GM12878 (cell line): Measurements from ENCODE around the gene GMPPA. TPM values are rescaled to one million over a fixed set of nuclear protein-coding genes. Genes with fewer than 3 reads are reported as not detected.

Source experiments
- ATAC-seq: fragments of 200-7000 bp; cut with Tn5 transposase; 3 replicates; pipeline ENCODE4 v1.9.1; 2020; ENCODE audit warnings: mild to moderate bottlenecking, moderate library complexity
- BruUV-seq: library from RNA; stranded (reverse); fragments of 400-500 nt; replicated peaks from 2 replicates; lab custom pipeline; 2021; lab: Mats Ljungman, UMichigan
- CTCF ChIA-PET: fragments of 300-600 bp; sonication (Branson Sonifier 250); formaldehyde crosslinking; extraction: SDS; loops from one replicate; lab custom pipeline; 2021; ENCODE audit warnings: inconsistent platforms; lab: Yijun Ruan, JAX
- POLR2A ChIA-PET: fragments of 350-600 bp; formaldehyde crosslinking; extraction: SDS; loops from one replicate; lab custom pipeline; 2021; ENCODE audit warnings: inconsistent platforms; lab: Charles Lee
- RAD21 ChIA-PET: fragments of 300-600 bp; sonication (Branson Sonifier 250); formaldehyde crosslinking; loops from one replicate; lab custom pipeline; 2023; ENCODE audit warnings: antibody characterized with exemption; ENCODE audit not compliant: unreplicated experiment; lab: Charles Lee
- SMC1A ChIA-PET: fragments of 300-600 bp; sonication (Branson Sonifier 250); formaldehyde crosslinking; loops from one replicate; lab custom pipeline; 2023; ENCODE audit not compliant: unreplicated experiment, uncharacterized antibody; lab: Charles Lee
- DNase-seq: peaks from one replicate; pipeline ENCODE4 v3.0.0-alpha.2; 2011; ENCODE audit warnings: low read depth, low spot score
- FAIRE-seq: peaks from 3 replicates; lab custom pipeline; 2011; peaks lifted over from hg19 to GRCh38; lab: Jason Lieb, UNC
- H2AFZ ChIP-seq: 2 replicates; pipeline ENCODE4 v1.6.0; 2011; ENCODE audit warnings: low read depth, low read length, control low read depth; ENCODE audit not compliant: control insufficient read depth
- H3K27ac ChIP-seq: 2 replicates; pipeline ENCODE4 v1.5.1; 2011; ENCODE audit warnings: control low read depth; ENCODE audit not compliant: control insufficient read depth, insufficient read depth
- H3K27me3 ChIP-seq, 2 experiments: replicated peaks in 1 of 2; 2 replicates each; pipeline versions ENCODE4 v1.6.0 to v1.6.1; 2011; ENCODE audit warnings: low read length in 1 of 2; ENCODE audit not compliant: control insufficient read depth in 2 of 2, insufficient read depth in 2 of 2
- H3K36me3 ChIP-seq, 2 experiments: 2 replicates each; pipeline ENCODE4 v1.5.1; 2011; ENCODE audit warnings: low read length in 1 of 2; ENCODE audit not compliant: control insufficient read depth in 2 of 2, insufficient read depth in 2 of 2
- H3K4me1 ChIP-seq: 2 replicates; pipeline ENCODE4 v1.6.1; 2011; ENCODE audit warnings: mild to moderate bottlenecking, low read length, moderate library complexity, mixed read lengths; ENCODE audit not compliant: control insufficient read depth, insufficient read depth
- H3K4me2 ChIP-seq: 2 replicates; pipeline ENCODE4 v1.6.0; 2011; ENCODE audit warnings: control low read depth; ENCODE audit not compliant: control insufficient read depth, insufficient read depth
- H3K4me3 ChIP-seq: fragments of 200-600 bp; sonication (generic); 2 replicates; pipeline ENCODE4 v1.5.1; 2016
- H3K79me2 ChIP-seq: 2 replicates; pipeline ENCODE4 v1.6.0; 2011; ENCODE audit warnings: low read length; ENCODE audit not compliant: control insufficient read depth, insufficient read depth
- H3K9ac ChIP-seq: 2 replicates; pipeline ENCODE4 v1.8.0; 2011; ENCODE audit warnings: low read length, control low read depth, mixed read lengths; ENCODE audit not compliant: control insufficient read depth, insufficient read depth
- H3K9me3 ChIP-seq: replicated peaks from 3 replicates; pipeline ENCODE4 v1.5.1; 2011; ENCODE audit warnings: mild to moderate bottlenecking, low read length; ENCODE audit not compliant: control insufficient read depth, insufficient read depth
- H4K20me1 ChIP-seq: 2 replicates; pipeline ENCODE4 v1.6.0; 2011; ENCODE audit not compliant: control insufficient read depth, insufficient read depth
- BCL11A ChIP-seq: IDR thresholded peaks from 2 replicates; pipeline ENCODE4 v1.6.1; 2011; ENCODE audit warnings: low read depth, low read length
- BRCA1 ChIP-seq: IDR thresholded peaks from 2 replicates; pipeline ENCODE4 v1.6.1; 2011; ENCODE audit warnings: low read depth, low read length, improper control_type of control experiment
- FOXM1 ChIP-seq: IDR thresholded peaks from 2 replicates; pipeline ENCODE4 v1.6.1; 2012; ENCODE audit warnings: low read depth, mild to moderate bottlenecking, inconsistent platforms, low read length, moderate library complexity
- MAX ChIP-seq: IDR thresholded peaks from 2 replicates; pipeline ENCODE4 v1.6.1; 2012; ENCODE audit warnings: low read depth, low read length, improper control_type of control experiment
- NBN ChIP-seq: fragments of 450-650 bp; IDR thresholded peaks from 2 replicates; pipeline ENCODE4 v1.6.1; 2016
- NKRF ChIP-seq: fragments of 450-650 bp; conservative IDR thresholded peaks from 2 replicates; pipeline ENCODE4 v1.6.1; 2017; ENCODE audit warnings: mild to moderate bottlenecking, moderate library complexity
- NR2C2 ChIP-seq: IDR thresholded peaks from 2 replicates; pipeline ENCODE4 v1.6.1; 2011; ENCODE audit warnings: borderline replicate concordance, low read depth; ENCODE audit not compliant: control insufficient read depth, insufficient read length
- PAX8 ChIP-seq: fragments of 450-650 bp; IDR thresholded peaks from 2 replicates; pipeline ENCODE4 v1.6.1; 2017; ENCODE audit warnings: mild to moderate bottlenecking, moderate library complexity
- RB1 ChIP-seq: fragments of 450-650 bp; formaldehyde crosslinking; IDR thresholded peaks from 2 replicates; pipeline ENCODE4 v1.6.1; 2017; ENCODE audit warnings: mild to moderate bottlenecking, borderline replicate concordance
- RBBP5 ChIP-seq: fragments of 200-600 bp; sonication (generic); conservative IDR thresholded peaks from 2 replicates; pipeline ENCODE4 v1.6.1; 2016
- RELB ChIP-seq: fragments of 450-650 bp; IDR thresholded peaks from 2 replicates; pipeline ENCODE4 v1.6.1; 2017; ENCODE audit warnings: low read depth, mild to moderate bottlenecking, moderate library complexity
- SMAD1 ChIP-seq: fragments of 450-650 bp; IDR thresholded peaks from 2 replicates; pipeline ENCODE4 v1.6.1; 2018; ENCODE audit warnings: mild to moderate bottlenecking, low read depth; ENCODE audit not compliant: partially characterized antibody
- SUZ12 ChIP-seq: fragments of 200-600 bp; sonication (generic); IDR thresholded peaks from one replicate; pipeline ENCODE4 v1.6.1; 2018; ENCODE audit warnings: antibody characterized with exemption, mild to moderate bottlenecking; ENCODE audit not compliant: unreplicated experiment
- ZBTB11 ChIP-seq: fragments of 450-650 bp; formaldehyde crosslinking; IDR thresholded peaks from 2 replicates; pipeline ENCODE4 v1.5.0; 2022; ENCODE audit warnings: mild to moderate bottlenecking, missing genetic modification characterization
- ZNF274 ChIP-seq: IDR thresholded peaks from one replicate; pipeline ENCODE4 v1.8.0; 2011; ENCODE audit not compliant: insufficient read length, insufficient read depth
- WGBS: methylation state at CpG from one replicate; pipeline ENCODE4 v1.1.6; 2016; ENCODE audit warnings: low lambda C conversion rate; ENCODE audit not compliant: insufficient replicate concordance, insufficient coverage; ENCODE audit errors: missing lambda C conversion rate; 5-methylcytosine and 5-hydroxymethylcytosine counted together
- in situ Hi-C: fragments of 300-500 bp; cut with MboI; formaldehyde crosslinking; loops from 9 replicates; pipeline ENCODE4 v1.14.3; 2018; ENCODE audit warnings: mixed read lengths
- intact Hi-C: fragments of 100-400 bp; cut with micrococcal nuclease; formaldehyde crosslinking; loops from one replicate; pipeline ENCODE4 v1.14.2; 2022; ENCODE audit not compliant: unreplicated experiment
- polyA plus RNA-seq, 11 experiments: library from polyadenylated mRNA; depleted of rRNA in 4 of 11; unstranded in 6 of 11; stranded (reverse) in 5 of 11; fragments of >200 nt; fragmentation: Nextera tagmentation in 4 of 11; fragmentation: Illumina TruSeq in 1 of 11; extraction: Ambion mirVana in 4 of 11; extraction: Trizol in 1 of 11; gene quantifications; 1 replicate in 1 of 11; 2 replicates in 10 of 11; pipeline versions ENCODE4 v1.2.1 to v1.2.3, GENCODE V29; 2011 to 2016; ENCODE audit warnings: inconsistent platforms in 2 of 11, missing spikeins in 2 of 11, low read depth in 1 of 11
- total RNA-seq, 4 experiments: library from RNA; depleted of rRNA in 3 of 4; stranded (reverse); fragments of >200 nt in 3 of 4; fragmentation: Illumina TruSeq in 1 of 4; extraction: Trizol in 1 of 4; gene quantifications; 2 replicates each; pipeline versions ENCODE4 v1.2.1 to v1.2.3, GENCODE V29; 2013 to 2021

Gene GMPPA
- total and polyA plus RNA-seq, 10 of the 15 experiments (the other 5 are each of a cell fraction or from before 2014, with no cell fraction given): 1.9 to 83.2 (median 45.0) TPM

- FAIRE-seq: no peak
- TF ChIP-seq NBN: no peak
- TF ChIP-seq NKRF: no peak
- no peak for TF ChIP-seq RB1
- TF ChIP-seq FOXM1: no peak
- TF ChIP-seq NR2C2: no peak
- TF ChIP-seq MAX: no peak
- no peak for TF ChIP-seq PAX8
- TF ChIP-seq ZNF274: no peak
- no peak for TF ChIP-seq RBBP5
- no peak for TF ChIP-seq RELB
- no peak for TF ChIP-seq SUZ12
- no peak for TF ChIP-seq SMAD1
- no peak for TF ChIP-seq BCL11A
- TF ChIP-seq ZBTB11 (CRISPR knock-in tag): no peak
- TF ChIP-seq BRCA1: no peak
Measured at GRCh38 chr2:219471476-219472371, 27.0 kb upstream of the GMPPA start.

More at GRCh38 chr2:219471476-219472371, 27.0 kb upstream of the GMPPA start:
- Histone ChIP-seq H3K36me3 (no peaks in the 10 kb centered on the region), H3K9ac (no peak overlapping the region), H3K4me1 (no peaks in the 10 kb centered on the region), H3K9me3 (no peaks in the 10 kb centered on the region), H3K27ac (no peak overlapping the region), H3K4me2 (no peak overlapping the region), H4K20me1 (no peaks in the 10 kb centered on the region), H2AFZ (no peak overlapping the region), H3K79me2 (no peaks in the 10 kb centered on the region), H3K4me3 (no peak overlapping the region), H3K27me3 (no peaks in the 10 kb centered on the region; a peak in 1 of 4 replicates)
- WGBS: 23% methylated on average over 19 of the region's 22 CpGs
- BruUV-seq: no TSS peak
- RAD21 ChIA-PET: no interaction called here
- intact Hi-C loops: loop anchor here (10.0 kb wide), 1 partner anchor 163 kb away; no protein-coding TSS in a partner anchor
- SMC1A ChIA-PET: interaction anchor here (0.9 kb wide), 1 partner anchor 171 kb away, joined by 3 read pairs; no protein-coding TSS in a partner anchor
- no peak for DNase-seq
- in situ Hi-C loops: no loop called here
- POLR2A ChIA-PET: no interaction called here
- ATAC-seq: no peak
- CTCF ChIA-PET: interaction anchor here (0.9 to 2.2 kb wide), 4 partner anchors 12 to 58 kb away, joined by 3 to 11 read pairs (median 5); no protein-coding TSS in a partner anchor
